Uterus (tissue), 4 donors: ENCODE data around the gene RSPH9. TPM values are rescaled to one million over a fixed set of nuclear protein-coding genes. Genes with fewer than 3 reads are reported as not detected.

ENCODE experiments used
- DNase-seq, 2 donors: peaks; one replicate each; pipeline ENCODE4 v3.0.0-alpha.2; 2019 to 2020
- H3K27ac ChIP-seq, 2 donors: fragments of 200-600 bp; sonication (generic); 1 replicate in 1 of 2; 2 replicates in 1 of 2; pipeline ENCODE4 v1.5.1; 2016 to 2018
- H3K27me3 ChIP-seq, 2 donors: fragments of 200-600 bp; sonication (generic); one replicate each; pipeline ENCODE4 v1.5.1; 2018 to 2019; ENCODE audit warnings: control low read depth in 1 of 2
- H3K36me3 ChIP-seq, 2 donors: fragments of 200-600 bp; sonication (generic); one replicate each; pipeline ENCODE4 v1.5.1; 2019; ENCODE audit warnings: control low read depth in 1 of 2
- H3K4me1 ChIP-seq, 2 donors: fragments of 200-600 bp; sonication (generic); one replicate each; pipeline ENCODE4 v1.5.1; 2018 to 2019; ENCODE audit warnings: control low read depth in 1 of 2
- H3K4me3 ChIP-seq, 2 donors: fragments of 200-600 bp; sonication (generic); 1 replicate in 1 of 2; 2 replicates in 1 of 2; pipeline ENCODE4 v1.5.1; 2018 to 2019; ENCODE audit warnings: mild to moderate bottlenecking in 1 of 2
- H3K9me3 ChIP-seq, 2 donors: fragments of 200-600 bp; sonication (generic); one replicate each; pipeline ENCODE4 v1.5.1; 2019; ENCODE audit warnings: control low read depth in 1 of 2
- POLR2A ChIP-seq, 2 donors: fragments of 450-650 bp; IDR thresholded peaks; one replicate each; pipeline ENCODE4 v1.6.1; 2016; ENCODE audit warnings: antibody characterized with exemption in 2 of 2, mild to moderate bottlenecking in 1 of 2, moderate library complexity in 1 of 2
- intact Hi-C: fragments of 100-400 bp; cut with DNase I; formaldehyde crosslinking; loops from one replicate; pipeline ENCODE4 v1.15.1; 2023; ENCODE audit warnings: low total_unique reads
- total RNA-seq, 4 donors: library from RNA; depleted of rRNA in 3 of 4; stranded (reverse); fragments of >200 nt in 3 of 4; gene quantifications; one replicate each; pipeline versions ENCODE4 v1.1.0 to v1.2.4, GENCODE V29; 2014 to 2023
- TF ChIP-seq, protein P1 (sequence below), 4 experiments: fragments of 200-600 bp in 2 of 4; fragments of 450-650 bp in 2 of 4; sonication (generic) in 2 of 4; IDR thresholded peaks; one replicate each; pipeline ENCODE4 v1.5.1; 2016 to 2019; ENCODE audit warnings: antibody characterized with exemption in 4 of 4, mild to moderate bottlenecking in 2 of 4, moderate library complexity in 1 of 4
- donor health status: DM: yes; HTN: yes; CAD: no.

Gene RSPH9
- total RNA-seq, 4 donors from 2014 or later = 1.9 to 2.0 TPM; not detected in 2

GRCh38 chr6:43689421-43689820, 44.6 kb downstream of the RSPH9 start:
- TF ChIP-seq, protein P1, sequence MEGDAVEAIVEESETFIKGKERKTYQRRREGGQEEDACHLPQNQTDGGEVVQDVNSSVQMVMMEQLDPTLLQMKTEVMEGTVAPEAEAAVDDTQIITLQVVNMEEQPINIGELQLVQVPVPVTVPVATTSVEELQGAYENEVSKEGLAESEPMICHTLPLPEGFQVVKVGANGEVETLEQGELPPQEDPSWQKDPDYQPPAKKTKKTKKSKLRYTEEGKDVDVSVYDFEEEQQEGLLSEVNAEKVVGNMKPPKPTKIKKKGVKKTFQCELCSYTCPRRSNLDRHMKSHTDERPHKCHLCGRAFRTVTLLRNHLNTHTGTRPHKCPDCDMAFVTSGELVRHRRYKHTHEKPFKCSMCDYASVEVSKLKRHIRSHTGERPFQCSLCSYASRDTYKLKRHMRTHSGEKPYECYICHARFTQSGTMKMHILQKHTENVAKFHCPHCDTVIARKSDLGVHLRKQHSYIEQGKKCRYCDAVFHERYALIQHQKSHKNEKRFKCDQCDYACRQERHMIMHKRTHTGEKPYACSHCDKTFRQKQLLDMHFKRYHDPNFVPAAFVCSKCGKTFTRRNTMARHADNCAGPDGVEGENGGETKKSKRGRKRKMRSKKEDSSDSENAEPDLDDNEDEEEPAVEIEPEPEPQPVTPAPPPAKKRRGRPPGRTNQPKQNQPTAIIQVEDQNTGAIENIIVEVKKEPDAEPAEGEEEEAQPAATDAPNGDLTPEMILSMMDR (IDR thresholded peaks at IDR 0.05) = no peak
- no peak for TF ChIP-seq POLR2A (IDR thresholded peaks at IDR 0.05)
- intact Hi-C loops = no loop called here
- Histone ChIP-seq H3K27ac (no peak overlapping the region), H3K4me1 (no peaks in the 10 kb centered on the region), H3K9me3 (no peaks in the 10 kb centered on the region), H3K27me3 (no peaks in the 10 kb centered on the region), H3K4me3 (no peak overlapping the region), H3K36me3 (no peaks in the 10 kb centered on the region)
- DNase-seq = no peak

DNA sequence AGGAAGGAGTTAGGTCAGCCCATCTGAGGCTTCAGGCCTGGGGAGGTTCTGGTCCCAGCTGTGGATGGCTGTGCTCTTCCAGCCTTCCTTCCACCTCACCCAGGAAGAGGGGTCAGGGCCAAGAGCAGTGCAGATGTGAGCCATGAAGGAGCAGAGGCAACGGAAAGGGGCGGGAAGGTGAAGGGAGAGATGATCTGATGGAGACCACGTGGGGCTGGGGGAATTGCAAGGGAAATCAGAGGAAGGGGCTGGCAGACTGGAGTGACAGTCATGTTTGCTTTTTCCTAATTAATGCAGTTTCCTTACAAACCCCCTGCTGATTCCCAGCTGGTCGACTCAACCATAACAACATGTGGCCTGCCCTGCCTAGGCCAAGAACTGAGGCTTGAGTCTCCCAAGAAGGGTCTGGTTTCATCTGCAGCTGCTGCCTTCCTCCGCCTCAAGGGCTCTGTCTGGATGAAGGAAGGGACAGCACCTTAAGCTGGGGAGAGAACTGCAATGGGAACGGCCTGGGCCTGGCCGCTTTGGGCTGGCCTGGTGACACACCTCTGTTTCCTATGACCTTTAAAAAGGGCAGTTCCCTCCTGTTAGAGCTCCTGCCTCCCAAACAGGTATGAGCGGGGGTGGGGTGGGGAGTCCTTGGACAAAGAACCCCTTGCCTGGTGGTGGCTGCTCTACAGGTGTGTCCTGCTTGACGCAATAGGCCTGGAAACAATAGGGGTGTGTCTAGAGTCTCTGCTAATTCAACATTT, 50.6 kb downstream of the RSPH9 start:
- DNase-seq = no peak

GRCh38 chr6:43695967-43696291, 51.1 kb downstream of the RSPH9 start:
- intact Hi-C loops = no loop called here
- Histone ChIP-seq H3K27me3 (no peaks in the 10 kb centered on the region), H3K36me3 (no peaks in the 10 kb centered on the region), H3K9me3 (no peaks in the 10 kb centered on the region), H3K4me3 (no peak overlapping the region), H3K27ac (no peak overlapping the region), H3K4me1 (peaks cover 0 to 4% of the 10 kb centered on the region in 2 donors)
- no peak for TF ChIP-seq POLR2A (IDR thresholded peaks at IDR 0.05)
- TF ChIP-seq, protein P1 (IDR thresholded peaks at IDR 0.05) = no peak
- no peak for DNase-seq

More for the DNA sequence above, 50.6 kb downstream of the RSPH9 start:
- Histone ChIP-seq H3K9me3 (no peaks in the 10 kb centered on the region), H3K4me1 (peaks cover 0 to 4% of the 10 kb centered on the region in 2 donors), H3K27me3 (no peaks in the 10 kb centered on the region), H3K36me3 (no peaks in the 10 kb centered on the region), H3K4me3 (no peak overlapping the region), H3K27ac (no peak overlapping the region)
- intact Hi-C loops = no loop called here
- TF ChIP-seq, protein P1 (IDR thresholded peaks at IDR 0.05) = no peak
- no peak for TF ChIP-seq POLR2A (IDR thresholded peaks at IDR 0.05)

DNA sequence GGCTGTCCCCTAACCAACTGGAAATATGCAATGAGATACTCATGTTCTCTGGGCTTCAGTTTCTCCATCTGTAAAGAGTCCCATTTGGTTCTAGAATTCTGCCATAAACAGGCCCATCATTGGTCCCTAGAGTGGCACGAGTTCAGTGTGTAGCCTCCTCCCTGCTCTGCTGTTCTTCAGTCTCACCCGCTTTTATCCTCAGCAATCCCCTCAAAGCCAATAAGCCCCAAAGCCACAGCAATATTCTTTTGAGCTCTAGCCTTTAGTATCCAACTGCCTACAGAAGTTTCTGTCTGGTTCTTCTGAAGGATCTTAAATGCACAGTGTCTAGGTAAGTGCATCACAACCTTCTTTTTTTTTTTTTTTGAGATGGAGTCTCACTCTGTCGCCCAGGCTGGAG, 52.6 kb downstream of the RSPH9 start:
- no peak for TF ChIP-seq POLR2A (IDR thresholded peaks at IDR 0.05)
- TF ChIP-seq, protein P1 (IDR thresholded peaks at IDR 0.05) = no peak
- Histone ChIP-seq H3K9me3 (no peaks in the 10 kb centered on the region), H3K27me3 (no peaks in the 10 kb centered on the region), H3K4me3 (no peak overlapping the region), H3K27ac (no peak overlapping the region), H3K36me3 (no peaks in the 10 kb centered on the region), H3K4me1 (peaks cover 0 to 9% of the 10 kb centered on the region in 2 donors)
- no peak for DNase-seq
- intact Hi-C loops = no loop called here

- intact Hi-C loops = no loop called here
- Histone ChIP-seq H3K4me1 (peaks cover 6 to 9% of the 10 kb centered on the region in 2 donors), H3K36me3 (no peaks in the 10 kb centered on the region), H3K27me3 (no peaks in the 10 kb centered on the region), H3K4me3 (no peak overlapping the region), H3K27ac (peak overlapping the region in 1 of 2 donors; percentile 61), H3K9me3 (no peaks in the 10 kb centered on the region)
- TF ChIP-seq POLR2A (IDR thresholded peaks at IDR 0.05) = no peak
- TF ChIP-seq, protein P1 (IDR thresholded peaks at IDR 0.05) = no peak
- peak in 1 of 2 donors; percentile 61 for DNase-seq
These were observed 53.9 kb downstream of the RSPH9 start for GRCh38 chr6:43698584-43699349.
